Upper lobe of left lung (tissue), 6 donors: ENCODE measurements around the gene TMEM181. TPM values are rescaled to one million over a fixed set of nuclear protein-coding genes. Genes with fewer than 3 reads are reported as not detected.

ENCODE experiments used
- ATAC-seq, 2 donors: fragments of 200-7000 bp; cut with Tn5 transposase; one replicate each; pipeline ENCODE4 v1.9.1; 2022; ENCODE audit warnings: mild to moderate bottlenecking in 2 of 2, moderate library complexity in 2 of 2; ENCODE audit not compliant: low FRiP score in 2 of 2
- DNase-seq, 2 donors: peaks; one replicate each; pipeline ENCODE4 v3.0.0-alpha.2; 2019 to 2020
- H3K27ac ChIP-seq, 4 donors: fragments of 200-600 bp; sonication (generic); one replicate each; pipeline ENCODE4 v1.5.1; 2016 to 2019
- H3K27me3 ChIP-seq, 4 donors: fragments of 200-600 bp; sonication (generic); one replicate each; pipeline ENCODE4 v1.5.1; 2017 to 2019
- H3K36me3 ChIP-seq, 4 donors: fragments of 200-600 bp; sonication (generic); one replicate each; pipeline ENCODE4 v1.5.1; 2016 to 2019
- H3K4me1 ChIP-seq, 4 donors: fragments of 200-600 bp; sonication (generic); one replicate each; pipeline ENCODE4 v1.5.1; 2018 to 2019
- H3K4me3 ChIP-seq, 4 donors: fragments of 200-600 bp; sonication (generic); one replicate each; pipeline ENCODE4 v1.5.1; 2017 to 2019; ENCODE audit warnings: mild to moderate bottlenecking in 2 of 4, moderate library complexity in 1 of 4
- H3K9me3 ChIP-seq, 4 donors: fragments of 200-600 bp; sonication (generic); one replicate each; pipeline ENCODE4 v1.5.1; 2018 to 2019
- EP300 ChIP-seq, 4 donors: sonication (generic); formaldehyde crosslinking; IDR thresholded peaks; one replicate each; pipeline ENCODE4 v1.5.1; 2017; ENCODE audit warnings: antibody characterized with exemption in 4 of 4, control low read depth in 2 of 4
- POLR2A ChIP-seq, 4 donors: fragments of 450-650 bp; IDR thresholded peaks; one replicate each; pipeline ENCODE4 v1.5.1; 2016 to 2017; ENCODE audit warnings: antibody characterized with exemption in 4 of 4, mild to moderate bottlenecking in 2 of 4
- POLR2AphosphoS5 ChIP-seq, 2 donors: sonication (generic); formaldehyde crosslinking; IDR thresholded peaks; one replicate each; pipeline ENCODE4 v1.5.1; 2017; ENCODE audit warnings: antibody characterized with exemption in 2 of 2
- WGBS, 2 donors: methylation state at CpG; one replicate each; pipeline ENCODE4 v1.1.5; 2017 to 2018; 5-methylcytosine and 5-hydroxymethylcytosine counted together
- total RNA-seq, 6 donors: library from RNA; depleted of rRNA in 4 of 6; stranded (reverse); fragments of >200 nt in 4 of 6; gene quantifications; one replicate each; pipeline versions ENCODE4 v1.1.0 to v1.2.1, GENCODE V29; 2016 to 2021
- TF ChIP-seq, protein P1 (sequence below), 6 experiments: fragments of 450-650 bp in 4 of 6; fragments of 200-600 bp in 2 of 6; sonication (generic) in 2 of 6; IDR thresholded peaks; one replicate each; pipeline ENCODE4 v1.5.1; 2016 to 2019; ENCODE audit warnings: antibody characterized with exemption in 6 of 6
- donor health status: DM: no; HTN: no; CAD: no; lungs with moderate emphysema.
- donor health status: DM: no; HTN: yes; CAD: no; lungs with severe emphysema.

TMEM181 gene
- total RNA-seq, 6 donors from 2014 or later = 11.5 to 27.6 (median 18.9) TPM

GRCh38 chr6:158559338-158559894 is 475 bp upstream of the TMEM181 start:
- no peaks in the 10 kb centered on the region for H3K36me3 ChIP-seq
- TF ChIP-seq POLR2A (IDR thresholded peaks at IDR 0.05) (no peak), POLR2AphosphoS5 (IDR thresholded peaks at IDR 0.05) (no peak), EP300 (IDR thresholded peaks at IDR 0.05) (no peak)
- TF ChIP-seq, protein P1, sequence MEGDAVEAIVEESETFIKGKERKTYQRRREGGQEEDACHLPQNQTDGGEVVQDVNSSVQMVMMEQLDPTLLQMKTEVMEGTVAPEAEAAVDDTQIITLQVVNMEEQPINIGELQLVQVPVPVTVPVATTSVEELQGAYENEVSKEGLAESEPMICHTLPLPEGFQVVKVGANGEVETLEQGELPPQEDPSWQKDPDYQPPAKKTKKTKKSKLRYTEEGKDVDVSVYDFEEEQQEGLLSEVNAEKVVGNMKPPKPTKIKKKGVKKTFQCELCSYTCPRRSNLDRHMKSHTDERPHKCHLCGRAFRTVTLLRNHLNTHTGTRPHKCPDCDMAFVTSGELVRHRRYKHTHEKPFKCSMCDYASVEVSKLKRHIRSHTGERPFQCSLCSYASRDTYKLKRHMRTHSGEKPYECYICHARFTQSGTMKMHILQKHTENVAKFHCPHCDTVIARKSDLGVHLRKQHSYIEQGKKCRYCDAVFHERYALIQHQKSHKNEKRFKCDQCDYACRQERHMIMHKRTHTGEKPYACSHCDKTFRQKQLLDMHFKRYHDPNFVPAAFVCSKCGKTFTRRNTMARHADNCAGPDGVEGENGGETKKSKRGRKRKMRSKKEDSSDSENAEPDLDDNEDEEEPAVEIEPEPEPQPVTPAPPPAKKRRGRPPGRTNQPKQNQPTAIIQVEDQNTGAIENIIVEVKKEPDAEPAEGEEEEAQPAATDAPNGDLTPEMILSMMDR (IDR thresholded peaks at IDR 0.05) = no peak
- H3K27ac ChIP-seq = peak overlapping the region; percentile 92 to 93 (median 92)
- ATAC-seq (no peak), DNase-seq (no peak)
- peaks cover 17 to 33% (median 28%) of the 10 kb centered on the region in 4 donors for H3K4me1 ChIP-seq
- H3K4me3 ChIP-seq = peak overlapping the region; percentile 4 to 98 (median 89)
- no peaks in the 10 kb centered on the region for H3K27me3 ChIP-seq
- WGBS, 2 donors = 42 to 49% methylated on average over 14 of the region's 14 CpGs
- no peaks in the 10 kb centered on the region for H3K9me3 ChIP-seq

DNA sequence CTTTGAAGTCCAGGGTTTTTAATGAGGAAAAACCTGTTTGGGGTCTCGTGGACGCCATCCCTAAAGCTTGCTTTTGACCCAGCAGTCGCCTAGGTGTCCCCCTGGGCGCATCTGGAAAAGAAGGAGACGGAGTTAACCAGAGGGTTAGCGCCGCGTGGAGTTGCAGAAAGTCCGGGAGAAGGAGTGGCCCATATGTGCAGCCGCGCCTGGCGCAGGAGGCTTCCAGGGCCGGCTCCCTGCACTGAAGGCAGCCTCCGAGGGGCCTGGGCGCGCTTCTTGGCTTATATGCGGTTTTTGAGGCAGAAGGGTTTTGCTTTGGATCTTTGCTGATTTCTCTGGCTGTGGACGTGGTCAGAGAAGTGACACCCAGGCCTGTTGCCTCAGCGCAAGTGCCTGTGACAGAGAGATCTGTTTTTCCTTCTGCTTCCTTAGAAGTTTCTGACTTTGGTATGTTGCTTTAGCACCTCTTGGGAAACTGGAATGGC is 987 bp downstream of the TMEM181 start:
- peak; percentile 29 to 75 for DNase-seq
- 6 to 14% methylated on average over 6 to 19 of the region's 19 CpGs for WGBS, 2 donors
- H3K27ac ChIP-seq = peak overlapping the region; percentile 92 to 93 (median 92)

DNA sequence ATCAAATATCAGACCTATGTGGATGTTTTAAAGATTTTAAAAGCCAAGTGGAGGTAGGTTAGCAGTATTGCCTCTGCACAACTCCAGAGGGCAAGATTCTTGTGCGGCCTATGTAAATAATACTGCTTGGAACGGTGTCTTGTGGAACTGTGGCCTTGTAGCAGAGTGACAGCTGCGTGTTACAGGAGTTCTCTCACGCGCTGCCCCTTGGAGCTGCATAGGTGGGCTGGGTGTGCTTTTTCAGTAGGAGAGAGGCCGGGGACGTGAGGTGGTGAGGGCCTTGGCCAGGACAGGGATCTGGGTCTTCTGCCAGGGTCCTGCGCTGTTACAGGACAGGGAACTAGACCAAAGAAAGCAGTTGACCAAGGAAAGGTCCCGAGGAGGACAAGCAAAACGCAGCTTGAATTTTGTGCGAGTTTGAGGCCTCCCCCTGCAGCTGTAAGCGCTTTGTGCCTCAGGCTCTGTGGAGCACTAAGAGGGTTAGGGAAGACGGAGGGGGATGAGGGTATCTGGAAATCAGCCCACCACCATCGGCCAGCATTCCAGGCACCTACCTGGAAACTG is 1.5 kb downstream of the TMEM181 start:
- peaks cover 22 to 39% (median 29%) of the 10 kb centered on the region in 4 donors for H3K4me1 ChIP-seq
- peak overlapping the region in 3 of 4 donors; percentile 87 to 98 (median 91) for H3K4me3 ChIP-seq
- peak overlapping the region in 1 of 4 donors; percentile 93 for H3K27ac ChIP-seq
- H3K27me3 ChIP-seq = no peaks in the 10 kb centered on the region
- H3K36me3 ChIP-seq = no peaks in the 10 kb centered on the region
- WGBS, 2 donors = 72 to 76% methylated on average over 14 of the region's 14 CpGs
- ATAC-seq = no peak
- TF ChIP-seq, protein P1 (IDR thresholded peaks at IDR 0.05) = no peak
- TF ChIP-seq POLR2A (IDR thresholded peaks at IDR 0.05) (no peak), EP300 (IDR thresholded peaks at IDR 0.05) (no peak), POLR2AphosphoS5 (IDR thresholded peaks at IDR 0.05) (no peak)
- DNase-seq = no peak
- H3K9me3 ChIP-seq = no peaks in the 10 kb centered on the region

More for the DNA sequence above, 987 bp downstream of the TMEM181 start:
- H3K27me3 ChIP-seq = no peaks in the 10 kb centered on the region
- H3K36me3 ChIP-seq = no peaks in the 10 kb centered on the region
- TF ChIP-seq POLR2A (IDR thresholded peaks at IDR 0.05) (no peak), EP300 (IDR thresholded peaks at IDR 0.05) (no peak), POLR2AphosphoS5 (IDR thresholded peaks at IDR 0.05) (no peak)
- TF ChIP-seq, protein P1 (IDR thresholded peaks at IDR 0.05) = no peak
- ATAC-seq = peak in 1 of 2 donors; percentile 40
- peaks cover 22 to 39% (median 28%) of the 10 kb centered on the region in 4 donors for H3K4me1 ChIP-seq
- no peaks in the 10 kb centered on the region for H3K9me3 ChIP-seq
- peak overlapping the region; percentile 87 to 98 (median 91) for H3K4me3 ChIP-seq

DNA sequence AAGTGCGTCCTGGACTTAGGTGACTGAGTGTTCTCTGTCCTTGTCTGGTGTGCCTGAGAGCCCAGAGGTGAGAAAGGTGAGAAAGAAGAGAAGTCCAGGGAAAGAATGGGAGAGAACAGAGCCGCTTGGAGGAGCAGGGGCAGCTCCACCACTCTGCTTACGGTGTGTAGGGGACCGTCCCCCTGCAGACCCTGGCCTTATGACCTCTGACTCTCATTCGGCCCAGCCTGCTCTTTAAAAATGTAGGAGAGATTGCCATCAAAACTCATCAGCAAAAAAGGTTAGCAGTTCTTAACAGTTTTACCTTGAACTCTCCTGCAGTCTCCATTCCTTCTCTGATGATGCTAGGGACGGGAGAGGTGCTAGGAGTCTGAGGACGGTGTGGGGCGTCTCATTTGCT is 2.0 kb downstream of the TMEM181 start:
- DNase-seq = no peak
- Histone ChIP-seq H3K4me3 (no peak overlapping the region), H3K9me3 (no peaks in the 10 kb centered on the region), H3K27ac (no peak overlapping the region), H3K36me3 (no peaks in the 10 kb centered on the region), H3K27me3 (no peaks in the 10 kb centered on the region), H3K4me1 (peaks cover 20 to 39% (median 28%) of the 10 kb centered on the region in 4 donors)
- no peak for ATAC-seq
- TF ChIP-seq, protein P1 (IDR thresholded peaks at IDR 0.05) = no peak
- no peak for TF ChIP-seq POLR2A (IDR thresholded peaks at IDR 0.05)
- TF ChIP-seq POLR2AphosphoS5 (IDR thresholded peaks at IDR 0.05) = no peak
- TF ChIP-seq EP300 (IDR thresholded peaks at IDR 0.05) = no peak
- 92 to 93% methylated on average over 7 to 8 of the region's 8 CpGs for WGBS, 2 donors
